ENCODE measurements around the gene PHF14. TPM values are rescaled to one million over a fixed set of nuclear protein-coding genes. Genes with fewer than 3 reads are reported as not detected.
A peak's percentile ranks its signal among the peaks of the same experiment; 100 is the strongest.

The PHF14 gene
- polyA plus RNA-seq, 2 of the 4 experiments (the other 2 are of a cell fraction), result 36.7 to 48.0 TPM

GRCh38 chr7:11191081-11191480, 217.4 kb downstream of the PHF14 start:
- no peak overlapping the region for H3K4me3 ChIP-seq
- CTCF ChIA-PET, result interaction anchor here (0.5 kb wide), 1 partner anchor 159 kb away, joined by 3 read pairs; no protein-coding TSS in a partner anchor

GRCh38 chr7:11191574-11192220, 218.0 kb downstream of the PHF14 start:
- no peak overlapping the region for H3K4me2 ChIP-seq
- H3K4me3 ChIP-seq, result no peak overlapping the region
- no peak overlapping the region for H3K27ac ChIP-seq
- POLR2A ChIA-PET, result no interaction called here
- ATAC-seq, result no peak
- no peak for DNase-seq (ENCODE audit: low read depth in 1 of 2, low spot score in 1 of 2)
- FAIRE-seq, result no peak
- peaks cover 6% of the 10 kb centered on the region; the same call in 1 of the 3 replicates for H3K4me1 ChIP-seq
- CTCF ChIA-PET, result interaction anchor here (0.5 kb wide), 1 partner anchor 159 kb away, joined by 3 read pairs; no protein-coding TSS in a partner anchor
- TF ChIP-seq CHD2 (IDR thresholded peaks at IDR 0.05; ENCODE audit: low read length, partially characterized antibody), result no peak
- no peak for TF ChIP-seq NFE2L2 (conservative IDR thresholded peaks at IDR 0.05; ENCODE audit: low read length)
- TF ChIP-seq MAFK (IDR thresholded peaks at IDR 0.05; ENCODE audit: partially characterized antibody), result peak; percentile 76
- WGBS (ENCODE audit: missing lambda C conversion rate), result 47% methylated on average over 4 of the region's 4 CpGs
- no peaks in the 10 kb centered on the region for H3K9me3 ChIP-seq

More at GRCh38 chr7:11191081-11191480, 217.4 kb downstream of the PHF14 start:
- ATAC-seq (no peak), DNase-seq (ENCODE audit: low read depth in 1 of 2, low spot score in 1 of 2) (no peak), FAIRE-seq (no peak)
- Histone ChIP-seq H3K27ac (no peak overlapping the region), H3K4me2 (no peak overlapping the region), H3K4me1 (peaks cover 6% of the 10 kb centered on the region; the same call in 1 of the 3 replicates), H3K9me3 (no peaks in the 10 kb centered on the region)
- POLR2A ChIA-PET, result no interaction called here
- TF ChIP-seq FOSL2 (IDR thresholded peaks at IDR 0.05) (no peak), FOSL2 (CRISPR knock-in tag; IDR thresholded peaks at IDR 0.05) (no peak), MYC (IDR thresholded peaks at IDR 0.05; ENCODE audit: borderline replicate concordance, low read length) (no peak), MAFK (IDR thresholded peaks at IDR 0.05; ENCODE audit: partially characterized antibody) (no peak), TP53 (CRISPR knock-in tag; IDR thresholded peaks at IDR 0.05) (no peak), POLR2AphosphoS2 (conservative IDR thresholded peaks at IDR 0.05; ENCODE audit: low read length) (no peak), MAZ (IDR thresholded peaks at IDR 0.05; ENCODE audit: borderline replicate concordance, low read depth, low read length) (no peak), RAD21 (conservative IDR thresholded peaks at IDR 0.05 in 1 of 2, IDR thresholded peaks at IDR 0.05 in 1 of 2) (no peak), CEBPB (IDR thresholded peaks at IDR 0.05) (no peak), KDM5A (IDR thresholded peaks at IDR 0.05) (no peak), SREBF2 (IDR thresholded peaks at IDR 0.05) (no peak)
- 80% methylated on average over 3 of the region's 3 CpGs for WGBS (ENCODE audit: missing lambda C conversion rate)

- DNase-seq (ENCODE audit: low read depth in 1 of 2, low spot score in 1 of 2) (no peak), FAIRE-seq (no peak), ATAC-seq (no peak)
- Histone ChIP-seq H3K4me3 (no peak overlapping the region), H3K4me1 (peaks cover 6% of the 10 kb centered on the region; the same call in 1 of the 3 replicates), H3K9me3 (no peaks in the 10 kb centered on the region), H3K27ac (no peak overlapping the region), H3K4me2 (no peak overlapping the region)
- ChIA-PET POLR2A (no interaction called here), CTCF (interaction anchor here (1.3 kb wide), 1 partner anchor 19 kb away, joined by 4 read pairs; no protein-coding TSS in a partner anchor)
- WGBS (ENCODE audit: missing lambda C conversion rate), result 79% methylated on average over 5 of the region's 5 CpGs
- no peak for TF ChIP-seq NR3C1 (IDR thresholded peaks at IDR 0.05)
- TF ChIP-seq NFE2L2 (conservative IDR thresholded peaks at IDR 0.05; ENCODE audit: low read length), result no peak
- no peak for TF ChIP-seq ZNF302 (CRISPR knock-in tag; IDR thresholded peaks at IDR 0.05)
- TF ChIP-seq GATA3 (IDR thresholded peaks at IDR 0.05; ENCODE audit: borderline replicate concordance), result no peak
- TF ChIP-seq PHF8 (IDR thresholded peaks at IDR 0.05; ENCODE audit: borderline replicate concordance, low read depth), result no peak
- TF ChIP-seq JUNB (IDR thresholded peaks at IDR 0.05), result no peak
- no peak for TF ChIP-seq HOXA7 (CRISPR knock-in tag; IDR thresholded peaks at IDR 0.05)
- TF ChIP-seq FOXS1 (CRISPR knock-in tag; IDR thresholded peaks at IDR 0.05), result no peak
- no peak for TF ChIP-seq MAX (IDR thresholded peaks at IDR 0.05)
- no peak for TF ChIP-seq SMC3 (IDR thresholded peaks at IDR 0.05)
- no peak for TF ChIP-seq HMGXB4 (CRISPR knock-in tag; IDR thresholded peaks at IDR 0.05; ENCODE audit: borderline replicate concordance)
These were observed 218.8 kb downstream of the PHF14 start for GRCh38 chr7:11192506-11192905.

Measured in A549 (cell line).